HG02623 (cell line): ENCODE measurements around the gene CTRB1.

Experiments
- ATAC-seq: cut with Tn5 transposase; IDR thresholded peaks from one replicate; pipeline ENCODE4 v1.9.1; 2021; ENCODE audit warnings: moderate library complexity; ENCODE audit not compliant: unreplicated experiment

The CTRB1 gene

GRCh38 chr16:75252946-75253911, 34.4 kb downstream of the CTRB1 start:
- no peak for ATAC-seq

GRCh38 chr16:75254359-75254837, 35.6 kb downstream of the CTRB1 start:
- ATAC-seq: no peak

GRCh38 chr16:75256059-75256571, 37.3 kb downstream of the CTRB1 start:
- ATAC-seq: no peak

GRCh38 chr16:75256696-75257343, 38.0 kb downstream of the CTRB1 start:
- no peak for ATAC-seq

GRCh38 chr16:75257886-75258806, 39.4 kb downstream of the CTRB1 start:
- ATAC-seq: no peak

GRCh38 chr16:75258807-75259141, 40.0 kb downstream of the CTRB1 start:
- ATAC-seq: no peak

GRCh38 chr16:75260851-75261589, 42.2 kb downstream of the CTRB1 start:
- ATAC-seq: no peak

GRCh38 chr16:75261590-75262078, 42.8 kb downstream of the CTRB1 start:
- no peak for ATAC-seq

- no peak for ATAC-seq
Observed at GRCh38 chr16:75262104-75262799, 43.5 kb downstream of the CTRB1 start.

- ATAC-seq: no peak
Observed at GRCh38 chr16:75262800-75263127, 44.0 kb downstream of the CTRB1 start.

- ATAC-seq: no peak
Observed at GRCh38 chr16:75263291-75263962, 44.6 kb downstream of the CTRB1 start.

- ATAC-seq: no peak
Observed at GRCh38 chr16:75263963-75264445, 45.2 kb downstream of the CTRB1 start.

GRCh38 chr16:75264457-75264998, 45.7 kb downstream of the CTRB1 start:
- ATAC-seq: no peak

- ATAC-seq: peak; percentile 9
Observed at GRCh38 chr16:75264999-75265910, 46.5 kb downstream of the CTRB1 start.

GRCh38 chr16:75265911-75266701, 47.3 kb downstream of the CTRB1 start:
- peak; percentile 69 for ATAC-seq

- ATAC-seq: no peak
Observed at GRCh38 chr16:75266738-75267630, 48.2 kb downstream of the CTRB1 start.
